Right lobe of liver (tissue), 6 donors: Measurements from ENCODE around the gene KCTD10. TPM values are rescaled to one million over a fixed set of nuclear protein-coding genes. Genes with fewer than 3 reads are reported as not detected.
"Not testable (repeated sequence)": the region's sequence is repeated elsewhere in the genome, so short reads cannot be mapped to it uniquely, and the experiment has no call there.

Experiments
- ATAC-seq, 4 donors: fragments of 200-7000 bp; cut with Tn5 transposase; one replicate each; pipeline ENCODE4 v1.9.1; 2020; ENCODE audit warnings: mild to moderate bottlenecking in 4 of 4, moderate library complexity in 4 of 4
- DNase-seq, 3 donors: peaks; one replicate each; pipeline ENCODE4 v3.0.0-alpha.2; 2020
- H3K27ac ChIP-seq, 3 donors: fragments of 200-600 bp; one replicate each; pipeline ENCODE4 v1.8.0; 2022
- H3K27me3 ChIP-seq, 2 donors: fragments of 200-600 bp; one replicate each; pipeline ENCODE4 v1.8.0; 2022
- H3K36me3 ChIP-seq, 4 donors: fragments of 200-600 bp; sonication (generic) in 1 of 4; one replicate each; pipeline versions ENCODE4 v1.5.1 to v1.8.0; 2017 to 2022; ENCODE audit warnings: control low read depth in 1 of 4
- H3K4me1 ChIP-seq, 4 donors: fragments of 200-600 bp; sonication (generic) in 1 of 4; one replicate each; pipeline versions ENCODE4 v1.5.1 to v1.8.0; 2017 to 2022; ENCODE audit warnings: control low read depth in 1 of 4
- H3K4me3 ChIP-seq, 3 donors: fragments of 200-600 bp; one replicate each; pipeline ENCODE4 v1.8.0; 2022
- H3K9me3 ChIP-seq, 4 donors: fragments of 200-600 bp; sonication (generic) in 1 of 4; one replicate each; pipeline versions ENCODE4 v1.5.1 to v1.8.0; 2017 to 2022; ENCODE audit warnings: control low read depth in 1 of 4
- POLR2A ChIP-seq: fragments of 450-650 bp; IDR thresholded peaks from one replicate; pipeline ENCODE4 v1.6.1; 2017; ENCODE audit warnings: antibody characterized with exemption, mild to moderate bottlenecking
- WGBS: methylation state at CpG from one replicate; pipeline ENCODE4 v1.1.6; 2018; ENCODE audit warnings: low coverage, low lambda C conversion rate; ENCODE audit not compliant: insufficient coverage; ENCODE audit errors: missing lambda C conversion rate; 5-methylcytosine and 5-hydroxymethylcytosine counted together
- intact Hi-C, 2 donors: fragments of 100-400 bp; cut with DNase I; formaldehyde crosslinking; loops; one replicate each; pipeline versions ENCODE4 v1.11.2 to v1.14.1; 2022
- total RNA-seq, 6 experiments: library from RNA; depleted of rRNA in 2 of 6; stranded (reverse); fragments of >200 nt in 2 of 6; fragmentation: NEBNext Ultra II Directional in 3 of 6; extraction: Animal tissue kit (Norgen Biotek cat#: 25700) in 3 of 6; gene quantifications; one replicate each; pipeline versions ENCODE4 v1.1.0 to v1.2.4, GENCODE V29; 2016 to 2023
- TF ChIP-seq, protein P1 (sequence below), 4 donors: fragments of 200-600 bp in 3 of 4; fragments of 450-650 bp in 1 of 4; IDR thresholded peaks; one replicate each; pipeline versions ENCODE4 v1.5.1 to v1.8.0; 2016 to 2022; ENCODE audit warnings: antibody characterized with exemption in 4 of 4, mild to moderate bottlenecking in 2 of 4
- donor health status: DM: no; HTN: yes; CAD: no.
- donor health status: DM: no; HTN: no; CAD: no.
- donor health status: DM: no; HTN: no; CAD: no.
- donor health status: DM: no; HTN: yes; CAD: no.
- donor health status: DM: no; HTN: yes; CAD: no.

KCTD10 gene
- total RNA-seq, 6 experiments from 2014 or later: 5.8 to 20.2 (median 11.6) TPM

- TF ChIP-seq POLR2A: no peak
- TF ChIP-seq, protein P1, sequence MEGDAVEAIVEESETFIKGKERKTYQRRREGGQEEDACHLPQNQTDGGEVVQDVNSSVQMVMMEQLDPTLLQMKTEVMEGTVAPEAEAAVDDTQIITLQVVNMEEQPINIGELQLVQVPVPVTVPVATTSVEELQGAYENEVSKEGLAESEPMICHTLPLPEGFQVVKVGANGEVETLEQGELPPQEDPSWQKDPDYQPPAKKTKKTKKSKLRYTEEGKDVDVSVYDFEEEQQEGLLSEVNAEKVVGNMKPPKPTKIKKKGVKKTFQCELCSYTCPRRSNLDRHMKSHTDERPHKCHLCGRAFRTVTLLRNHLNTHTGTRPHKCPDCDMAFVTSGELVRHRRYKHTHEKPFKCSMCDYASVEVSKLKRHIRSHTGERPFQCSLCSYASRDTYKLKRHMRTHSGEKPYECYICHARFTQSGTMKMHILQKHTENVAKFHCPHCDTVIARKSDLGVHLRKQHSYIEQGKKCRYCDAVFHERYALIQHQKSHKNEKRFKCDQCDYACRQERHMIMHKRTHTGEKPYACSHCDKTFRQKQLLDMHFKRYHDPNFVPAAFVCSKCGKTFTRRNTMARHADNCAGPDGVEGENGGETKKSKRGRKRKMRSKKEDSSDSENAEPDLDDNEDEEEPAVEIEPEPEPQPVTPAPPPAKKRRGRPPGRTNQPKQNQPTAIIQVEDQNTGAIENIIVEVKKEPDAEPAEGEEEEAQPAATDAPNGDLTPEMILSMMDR (IDR thresholded peaks at IDR 0.05): no peak
- peaks cover 0 to 24% (median 5%) of the 10 kb centered on the region in 4 donors for H3K4me1 ChIP-seq
- intact Hi-C loops: no loop called here
- no peaks in the 10 kb centered on the region for H3K9me3 ChIP-seq
- no peak for DNase-seq
- WGBS: 27% methylated on average over 12 of the region's 19 CpGs
- peak overlapping the region; percentile 98 to 99 (median 98) for H3K27ac ChIP-seq
- peak overlapping the region; percentile 94 to 99 (median 98) for H3K4me3 ChIP-seq
- no peak for ATAC-seq
- no peaks in the 10 kb centered on the region for H3K27me3 ChIP-seq
- H3K36me3 ChIP-seq: peaks cover 0 to 3% (median 0%) of the 10 kb centered on the region in 4 donors
Measured at GRCh38 chr12:109475993-109476806, 900 bp downstream of the KCTD10 start.

DNA sequence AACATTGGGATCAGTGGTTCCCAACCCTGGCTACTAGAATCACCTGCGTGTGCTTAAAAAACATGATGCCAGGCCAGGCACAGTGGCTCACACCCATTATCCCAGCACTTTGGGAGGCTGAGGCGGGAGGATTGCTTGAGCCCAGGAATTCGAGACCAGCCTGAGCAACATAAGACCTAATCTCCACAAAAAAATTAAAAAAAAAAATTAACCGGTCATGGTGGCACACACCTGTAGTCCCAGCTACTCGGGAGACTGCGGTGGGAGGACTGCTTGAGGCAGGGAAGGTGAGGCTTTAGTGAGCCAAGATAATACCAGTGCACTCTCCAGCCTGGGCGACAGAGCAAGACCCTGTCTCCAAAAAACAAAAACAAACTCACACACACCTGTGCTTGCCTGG lies 2.0 kb downstream of the KCTD10 start:
- peaks cover 0 to 3% (median 0%) of the 10 kb centered on the region in 4 donors for H3K36me3 ChIP-seq
- WGBS: 90% methylated on average over 7 of the region's 7 CpGs
- no peaks in the 10 kb centered on the region for H3K27me3 ChIP-seq
- H3K4me1 ChIP-seq: peaks cover 0 to 24% (median 5%) of the 10 kb centered on the region in 4 donors
- TF ChIP-seq POLR2A: no peak
- TF ChIP-seq, protein P1 (IDR thresholded peaks at IDR 0.05): no peak
- no peak overlapping the region for H3K27ac ChIP-seq
- no peak for DNase-seq
- H3K4me3 ChIP-seq: no peak overlapping the region
- no peak for ATAC-seq
- H3K9me3 ChIP-seq: no peaks in the 10 kb centered on the region
- intact Hi-C loops: no loop called here

- H3K36me3 ChIP-seq, intact Hi-C loops, H3K27ac ChIP-seq, H3K9me3 ChIP-seq, DNase-seq, ATAC-seq, H3K4me3 ChIP-seq, H3K27me3 ChIP-seq: not testable (repeated sequence)
- peaks cover 0 to 18% (median 4%) of the 10 kb centered on the region in 4 donors for H3K4me1 ChIP-seq
- 92% methylated on average over 10 of the region's 16 CpGs for WGBS
Measured at GRCh38 chr12:109473526-109474270, 3.4 kb downstream of the KCTD10 start.

DNA sequence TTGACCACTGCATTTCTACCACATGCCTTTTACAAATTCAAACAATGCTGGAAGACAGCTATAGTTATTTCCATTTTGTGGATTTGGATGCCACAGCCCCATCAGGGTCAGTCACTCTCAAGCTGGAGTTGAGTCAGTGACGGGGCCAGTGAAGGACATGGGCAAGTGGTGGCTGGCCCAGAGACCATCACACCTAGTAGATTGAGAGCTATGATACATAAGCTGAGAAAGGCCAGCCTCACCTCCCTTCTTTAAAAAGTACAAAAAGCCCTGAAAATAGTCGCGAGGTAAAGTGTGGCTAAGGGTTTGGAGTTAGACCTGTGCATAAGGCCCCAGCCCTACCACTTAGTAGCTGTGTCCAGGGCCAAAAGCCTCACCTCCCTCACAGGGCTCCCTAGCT lies 4.1 kb downstream of the KCTD10 start:
- Histone ChIP-seq H3K27me3 (no peaks in the 10 kb centered on the region), H3K9me3 (no peaks in the 10 kb centered on the region), H3K36me3 (peaks cover 0 to 8% (median 3%) of the 10 kb centered on the region in 4 donors), H3K27ac (no peak overlapping the region), H3K4me3 (no peak overlapping the region), H3K4me1 (peaks cover 0 to 15% (median under 1%) of the 10 kb centered on the region in 4 donors)
- no peak for ATAC-seq
- WGBS: 90% methylated on average over 2 of the region's 3 CpGs
- intact Hi-C loops: no loop called here
- TF ChIP-seq, protein P1 (IDR thresholded peaks at IDR 0.05): no peak
- TF ChIP-seq POLR2A: no peak
- no peak for DNase-seq

DNA sequence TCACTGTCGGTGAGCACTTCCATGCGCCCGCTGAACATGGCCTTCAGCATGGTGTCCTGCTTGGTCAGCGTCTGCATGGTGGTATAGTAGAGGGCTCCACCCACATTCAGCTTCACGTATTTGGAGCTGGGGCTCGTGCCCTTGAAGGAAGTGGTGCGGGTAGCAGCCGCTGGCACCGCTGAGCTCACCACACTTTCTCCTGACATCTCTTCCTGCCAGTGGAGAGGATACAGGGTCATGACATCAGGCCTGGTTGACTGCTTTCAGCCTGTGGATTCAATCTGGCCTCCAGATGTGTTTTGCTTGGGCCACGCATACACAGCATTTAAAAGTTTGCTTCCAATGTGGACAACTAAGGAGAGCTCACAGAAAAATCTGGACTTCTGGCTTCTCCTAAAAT lies 7.6 kb downstream of the KCTD10 start:
- peaks cover 0 to 13% (median 3%) of the 10 kb centered on the region in 4 donors for H3K36me3 ChIP-seq
- ATAC-seq (no peak), DNase-seq (no peak)
- H3K4me3 ChIP-seq: no peak overlapping the region
- TF ChIP-seq, protein P1 (IDR thresholded peaks at IDR 0.05): no peak
- no peak for TF ChIP-seq POLR2A
- no peak overlapping the region for H3K27ac ChIP-seq
- H3K27me3 ChIP-seq: no peaks in the 10 kb centered on the region
- WGBS: 67% methylated on average over 5 of the region's 10 CpGs
- H3K4me1 ChIP-seq: peaks cover 0 to 4% (median 0%) of the 10 kb centered on the region in 4 donors
- intact Hi-C loops: no loop called here
- no peaks in the 10 kb centered on the region for H3K9me3 ChIP-seq
